H1 (cell line): ENCODE data around the gene ZNF200.

ENCODE experiments used
- CTCF ChIP-seq, 3 experiments: IDR thresholded peaks; 1 replicate in 2 of 3; 2 replicates in 1 of 3; pipeline versions ENCODE4 v1.5.1 to v1.6.1; 2011; ENCODE audit warnings: low read length in 3 of 3, mild to moderate bottlenecking in 3 of 3, inconsistent platforms in 2 of 3, low read depth in 1 of 3, moderate library complexity in 1 of 3; ENCODE audit not compliant: insufficient read depth in 1 of 3; ENCODE audit errors: control extremely low read depth in 1 of 3
- EZH2 ChIP-seq: fragments of 200-600 bp; sonication (generic); IDR thresholded peaks from 2 replicates; pipeline ENCODE4 v1.7.1; 2012; ENCODE audit warnings: low read depth, mild to moderate bottlenecking, moderate library complexity, low read length, inconsistent platforms; ENCODE audit not compliant: severe bottlenecking
- KDM5A ChIP-seq: fragments of 200-600 bp; IDR thresholded peaks from 2 replicates; pipeline ENCODE4 v1.7.1; 2012; ENCODE audit warnings: mild to moderate bottlenecking, low read length, inconsistent platforms, mixed read lengths
- SP4 ChIP-seq: IDR thresholded peaks from 2 replicates; pipeline ENCODE4 v1.6.1; 2012; ENCODE audit warnings: low read length, inconsistent platforms
- TBP ChIP-seq: IDR thresholded peaks from 2 replicates; pipeline ENCODE4 v1.6.1; 2011; ENCODE audit warnings: low read depth, low read length, improper control_type of control experiment
- USF2 ChIP-seq: IDR thresholded peaks from 2 replicates; pipeline ENCODE4 v1.6.1; 2011; ENCODE audit warnings: low read length, improper control_type of control experiment

DNA sequence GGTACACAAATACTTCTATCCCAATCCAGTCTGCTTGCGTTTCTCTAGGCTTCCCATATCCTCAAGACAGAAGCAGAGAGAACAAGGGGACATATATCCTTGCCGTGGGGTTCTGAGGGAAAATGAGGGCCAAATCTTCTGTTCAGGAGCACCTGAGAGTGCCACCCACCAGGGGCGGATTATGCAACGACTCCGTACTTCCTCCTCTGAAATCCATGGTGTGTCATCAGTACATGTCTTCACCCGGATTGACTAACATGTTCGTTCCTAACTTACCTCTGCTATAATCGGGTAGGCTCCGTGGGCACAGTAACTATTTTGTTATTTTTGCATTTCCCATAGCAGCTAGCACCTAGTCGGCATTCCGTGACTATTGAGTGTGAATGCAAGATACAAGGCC lies 7.8 kb upstream of the ZNF200 start:
- TF ChIP-seq CTCF (IDR thresholded peaks at IDR 0.05; ENCODE audit: control extremely low read depth in 1 of 3, insufficient read depth in 1 of 3, low read depth in 1 of 3, low read length in 3 of 3) = no peak
- TF ChIP-seq USF2 = no peak
- TF ChIP-seq TBP = no peak
- TF ChIP-seq SP4 = no peak
- no peak for TF ChIP-seq EZH2
- no peak for TF ChIP-seq KDM5A
